ENCODE results near the gene STX5.
"Not testable (repeated sequence)": the region's sequence is repeated elsewhere in the genome, so short reads cannot be mapped to it uniquely, and the experiment has no call there.

The STX5 gene

GRCh38 chr11:62851807-62852522 is 20.1 kb upstream of the STX5 start:
- no peak for TF ChIP-seq JUND (IDR thresholded peaks at IDR 0.05; ENCODE audit: low read depth)
- no peak for DNase-seq (ENCODE audit: low read depth in 1 of 2, low spot score in 1 of 2)
- in situ Hi-C loops (cut with HindIII; ENCODE audit: low pct_unique_long_range_greater_than_20kb, low sequenced_read_pairs): no loop called here

DNA sequence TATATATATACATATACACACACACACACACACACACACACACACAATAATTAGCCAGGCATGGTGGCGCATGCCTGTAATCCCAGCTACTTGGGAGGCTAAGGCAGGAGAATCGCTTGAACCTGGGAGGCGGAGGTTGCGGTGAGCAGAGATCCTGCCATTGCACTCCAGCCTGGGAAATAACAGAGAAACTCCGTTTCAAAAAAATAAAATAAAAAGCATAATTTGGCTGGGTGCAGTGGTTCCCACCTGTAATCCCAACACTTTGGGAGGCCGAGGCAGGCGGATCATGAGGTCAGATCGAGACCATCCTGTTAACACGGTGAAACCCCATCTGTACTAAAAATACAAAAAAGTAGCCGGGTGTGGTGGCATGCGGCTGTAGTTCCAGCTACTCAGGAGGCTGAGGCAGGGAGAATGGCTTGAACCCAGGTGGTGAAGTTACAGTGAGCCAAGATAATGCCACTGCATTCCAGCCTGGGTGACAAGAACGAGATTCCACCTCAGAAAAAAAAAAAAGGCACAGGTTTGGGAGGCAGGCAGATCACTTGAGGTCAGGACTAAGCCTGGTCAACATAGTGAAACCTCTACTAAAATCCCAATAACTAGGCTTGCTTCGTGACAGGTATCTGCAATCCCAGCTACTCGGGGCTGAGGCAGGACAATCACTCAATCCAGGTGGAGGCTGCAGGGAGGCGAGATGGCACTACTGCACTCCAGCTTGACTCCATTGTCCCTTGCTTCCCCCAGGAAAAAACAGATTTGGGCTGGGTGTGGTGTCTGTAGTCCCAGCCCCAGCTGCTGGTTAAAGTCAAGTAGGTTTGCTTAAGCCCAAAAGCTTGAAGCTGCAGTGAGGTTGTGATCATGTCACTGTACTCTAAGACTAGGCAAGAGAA is 19.3 kb upstream of the STX5 start:
- TF ChIP-seq JUND (IDR thresholded peaks at IDR 0.05; ENCODE audit: low read depth): peak; percentile 53; the same call in 1 of the 2 replicates
- in situ Hi-C loops (cut with HindIII; ENCODE audit: low pct_unique_long_range_greater_than_20kb, low sequenced_read_pairs): no loop called here
- DNase-seq (ENCODE audit: low read depth in 1 of 2, low spot score in 1 of 2): peak in 1 of 2 experiments; percentile 58

- TF ChIP-seq JUND (IDR thresholded peaks at IDR 0.05; ENCODE audit: low read depth): no peak
- in situ Hi-C loops (cut with HindIII; ENCODE audit: low pct_unique_long_range_greater_than_20kb, low sequenced_read_pairs): no loop called here
- DNase-seq (ENCODE audit: low read depth in 1 of 2, low spot score in 1 of 2): no peak
Measured at GRCh38 chr11:62847767-62848314, 16.0 kb upstream of the STX5 start.

GRCh38 chr11:62846177-62846576 is 14.3 kb upstream of the STX5 start:
- no peak for DNase-seq (ENCODE audit: low read depth in 1 of 2, low spot score in 1 of 2)
- in situ Hi-C loops (cut with HindIII; ENCODE audit: low pct_unique_long_range_greater_than_20kb, low sequenced_read_pairs): no loop called here
- TF ChIP-seq JUND (IDR thresholded peaks at IDR 0.05; ENCODE audit: low read depth): no peak

GRCh38 chr11:62844154-62844553 is 12.3 kb upstream of the STX5 start:
- no peak for TF ChIP-seq JUND (IDR thresholded peaks at IDR 0.05; ENCODE audit: low read depth)
- in situ Hi-C loops (cut with HindIII; ENCODE audit: low pct_unique_long_range_greater_than_20kb, low sequenced_read_pairs): no loop called here
- DNase-seq (ENCODE audit: low read depth in 1 of 2, low spot score in 1 of 2): no peak

DNA sequence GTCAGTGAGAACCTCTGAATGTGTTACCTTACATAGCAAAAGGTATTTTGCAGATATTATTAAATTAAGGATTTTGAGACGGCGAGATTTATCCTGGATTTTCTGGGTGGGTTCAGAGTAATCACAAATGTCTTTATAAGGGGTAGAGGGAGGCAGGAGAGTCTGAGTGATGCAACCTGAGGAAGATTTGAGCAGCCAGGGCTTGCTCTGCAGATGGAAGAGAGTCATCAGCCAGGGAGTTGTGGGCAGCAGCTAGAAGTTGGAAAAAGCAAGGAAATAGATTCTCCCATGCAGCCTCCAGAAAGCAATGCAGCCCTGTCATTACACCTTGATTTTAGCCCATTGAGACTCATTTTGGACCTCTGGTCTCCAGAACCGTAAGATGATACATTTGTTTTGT is 11.6 kb upstream of the STX5 start:
- DNase-seq (ENCODE audit: low read depth in 1 of 2, low spot score in 1 of 2): no peak
- in situ Hi-C loops (cut with HindIII; ENCODE audit: low pct_unique_long_range_greater_than_20kb, low sequenced_read_pairs): no loop called here
- TF ChIP-seq JUND (IDR thresholded peaks at IDR 0.05; ENCODE audit: low read depth): no peak

- DNase-seq (ENCODE audit: low read depth in 1 of 2, low spot score in 1 of 2); in situ Hi-C loops (cut with HindIII; ENCODE audit: low pct_unique_long_range_greater_than_20kb, low sequenced_read_pairs): not testable (repeated sequence)
Measured at GRCh38 chr11:62842891-62843290, 11.0 kb upstream of the STX5 start.

DNA sequence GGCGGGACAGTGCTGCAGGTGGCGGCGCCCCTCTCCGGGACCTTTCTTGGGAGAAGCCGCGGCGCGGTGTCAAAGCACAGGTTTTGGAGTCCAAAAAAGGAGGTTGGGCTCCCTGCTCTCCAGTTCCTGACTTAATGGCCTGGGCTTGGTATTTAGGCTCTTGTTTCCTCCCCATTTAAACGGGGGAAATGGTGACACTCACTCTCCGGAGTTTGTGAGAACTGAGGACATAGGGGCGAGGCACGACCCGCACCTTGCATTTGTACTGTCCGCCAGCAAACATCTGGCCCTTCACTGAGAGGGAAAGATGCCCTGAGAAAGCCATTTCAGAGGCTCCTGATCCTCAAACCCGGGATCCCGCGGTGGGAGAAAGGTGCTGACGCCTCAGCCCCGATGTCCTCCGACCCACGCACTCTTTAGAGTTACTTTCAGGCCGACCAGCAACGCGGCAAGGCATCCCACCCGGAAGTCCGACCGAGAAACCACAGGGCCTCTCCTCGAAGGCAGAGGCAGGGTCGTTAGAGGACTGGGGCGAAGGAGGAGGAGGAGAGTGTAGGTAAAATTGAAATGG is 10.4 kb upstream of the STX5 start:
- in situ Hi-C loops (cut with HindIII; ENCODE audit: low pct_unique_long_range_greater_than_20kb, low sequenced_read_pairs): no loop called here
- DNase-seq (ENCODE audit: low read depth in 1 of 2, low spot score in 1 of 2): no peak

DNA sequence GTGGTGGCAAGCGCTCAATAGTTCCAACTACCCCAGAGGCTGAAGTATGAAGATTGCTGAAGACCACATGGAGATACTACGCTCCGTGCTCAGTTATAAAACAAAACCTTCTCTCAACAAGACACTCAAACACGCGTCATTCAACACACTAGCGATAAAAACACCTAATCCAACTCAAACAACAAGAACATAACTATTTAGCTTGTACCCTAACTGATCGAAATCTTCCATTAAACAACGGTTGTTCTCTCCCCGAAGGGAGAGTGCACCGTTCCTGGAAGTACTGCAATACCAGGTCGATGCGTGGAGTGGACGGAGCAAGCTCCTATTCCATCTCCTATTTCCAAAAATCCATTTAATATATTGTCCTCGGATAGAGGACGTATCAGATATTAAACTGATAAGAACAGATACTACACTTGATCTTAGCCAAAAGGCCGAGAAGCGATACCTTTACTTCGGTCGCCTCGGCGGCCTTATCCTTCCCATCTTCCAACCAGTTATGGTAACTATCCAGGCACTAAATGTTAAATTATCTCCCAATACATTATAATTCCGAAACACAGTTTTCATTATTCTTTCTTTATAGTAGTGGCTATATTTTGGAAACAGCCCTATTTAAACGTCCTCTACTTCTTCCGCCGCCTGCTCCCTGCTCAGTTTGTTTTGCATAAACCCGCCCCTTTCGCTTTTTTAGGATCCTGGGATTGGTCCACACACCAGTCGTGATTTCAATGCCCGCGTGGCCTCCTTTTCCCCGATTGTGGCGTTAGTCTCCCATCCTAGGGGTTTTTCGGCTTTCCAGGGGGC is 9.7 kb upstream of the STX5 start:
- DNase-seq (ENCODE audit: low read depth in 1 of 2, low spot score in 1 of 2): peak; percentile 92 to 100
- TF ChIP-seq JUND (IDR thresholded peaks at IDR 0.05; ENCODE audit: low read depth): peak; percentile 99
- in situ Hi-C loops (cut with HindIII; ENCODE audit: low pct_unique_long_range_greater_than_20kb, low sequenced_read_pairs): no loop called here

More for the DNA sequence above, 10.4 kb upstream of the STX5 start:
- TF ChIP-seq JUND (IDR thresholded peaks at IDR 0.05; ENCODE audit: low read depth): no peak

DNA sequence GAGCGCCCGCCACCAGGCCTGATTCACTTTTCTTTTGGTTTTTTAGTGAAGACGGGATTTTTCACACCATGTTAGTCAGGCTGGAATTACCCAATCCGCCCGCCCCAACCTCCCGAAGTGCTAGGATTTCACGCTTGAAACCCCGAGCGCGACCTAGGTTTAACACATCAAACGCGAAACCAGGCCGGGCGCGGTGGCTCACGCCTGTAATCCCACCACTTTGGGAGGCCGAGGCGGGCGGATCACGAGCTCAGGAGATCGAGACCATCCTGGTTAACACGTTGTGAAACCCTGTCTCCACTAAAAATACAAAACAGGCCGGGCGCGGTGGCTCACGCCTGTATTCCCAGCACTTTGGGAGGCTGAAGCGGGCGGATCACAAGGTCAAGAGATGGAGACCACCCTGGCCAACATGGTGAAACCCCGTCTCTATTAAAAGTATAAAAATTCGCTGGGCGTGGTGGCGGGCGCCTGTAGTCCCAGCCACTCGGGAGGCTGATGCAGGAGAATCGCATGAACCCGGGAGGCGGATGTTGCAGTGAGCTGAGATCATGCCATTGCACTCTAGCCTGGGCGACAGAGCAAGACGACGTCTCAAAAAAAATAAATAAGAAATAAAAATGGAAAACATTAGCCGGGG is 9.0 kb upstream of the STX5 start:
- in situ Hi-C loops (cut with HindIII; ENCODE audit: low pct_unique_long_range_greater_than_20kb, low sequenced_read_pairs): not testable (repeated sequence)
- peak in 1 of 2 experiments; percentile 81 for DNase-seq (ENCODE audit: low read depth in 1 of 2, low spot score in 1 of 2)

- peak; percentile 82 to 96 for DNase-seq (ENCODE audit: low read depth in 1 of 2, low spot score in 1 of 2)
- in situ Hi-C loops (cut with HindIII; ENCODE audit: low pct_unique_long_range_greater_than_20kb, low sequenced_read_pairs): no loop called here
- no peak for TF ChIP-seq JUND (IDR thresholded peaks at IDR 0.05; ENCODE audit: low read depth)
Measured at GRCh38 chr11:62839050-62839945, 7.4 kb upstream of the STX5 start, which contains the start of gene WDR74. Gene WDR74, minus strand, starts transcription at chr11:62839590. Its CDS starts 20 bp downstream, at chr11:62839570.
